ENCODE measurements around the gene MAN2A1. TPM values are rescaled to one million over a fixed set of nuclear protein-coding genes. Genes with fewer than 3 reads are reported as not detected.

The MAN2A1 gene
- total RNA-seq, 1 experiment from 2014 or later: 51.0 TPM

GRCh38 chr5:109908366-109908765 lies 218.6 kb downstream of the MAN2A1 start:
- CTCF ChIA-PET: no interaction called here
- Histone ChIP-seq H3K27ac (ENCODE audit: low read length) (no peak overlapping the region), H3K9me3 (ENCODE audit: control insufficient read depth, insufficient read depth, low read depth, low read length) (no peaks in the 10 kb centered on the region), H3K36me3 (ENCODE audit: control insufficient read depth, insufficient read depth, low read length) (no peaks in the 10 kb centered on the region), H3K4me3 (ENCODE audit: low read depth in 2 of 2, low read length in 2 of 2) (no peak overlapping the region), H3K4me1 (ENCODE audit: control insufficient read depth, insufficient read depth, low read length) (no peaks in the 10 kb centered on the region), H3K27me3 (ENCODE audit: control insufficient read depth, insufficient read depth, low read length) (no peaks in the 10 kb centered on the region)
- in situ Hi-C loops (cut with HindIII; ENCODE audit: low pct_unique_long_range_greater_than_20kb, low sequenced_read_pairs) (no loop called here), intact Hi-C loops (cut with micrococcal nuclease; ENCODE audit: unreplicated experiment) (no loop called here)
- POLR2A ChIA-PET: no interaction called here
- TF ChIP-seq, protein P1, sequence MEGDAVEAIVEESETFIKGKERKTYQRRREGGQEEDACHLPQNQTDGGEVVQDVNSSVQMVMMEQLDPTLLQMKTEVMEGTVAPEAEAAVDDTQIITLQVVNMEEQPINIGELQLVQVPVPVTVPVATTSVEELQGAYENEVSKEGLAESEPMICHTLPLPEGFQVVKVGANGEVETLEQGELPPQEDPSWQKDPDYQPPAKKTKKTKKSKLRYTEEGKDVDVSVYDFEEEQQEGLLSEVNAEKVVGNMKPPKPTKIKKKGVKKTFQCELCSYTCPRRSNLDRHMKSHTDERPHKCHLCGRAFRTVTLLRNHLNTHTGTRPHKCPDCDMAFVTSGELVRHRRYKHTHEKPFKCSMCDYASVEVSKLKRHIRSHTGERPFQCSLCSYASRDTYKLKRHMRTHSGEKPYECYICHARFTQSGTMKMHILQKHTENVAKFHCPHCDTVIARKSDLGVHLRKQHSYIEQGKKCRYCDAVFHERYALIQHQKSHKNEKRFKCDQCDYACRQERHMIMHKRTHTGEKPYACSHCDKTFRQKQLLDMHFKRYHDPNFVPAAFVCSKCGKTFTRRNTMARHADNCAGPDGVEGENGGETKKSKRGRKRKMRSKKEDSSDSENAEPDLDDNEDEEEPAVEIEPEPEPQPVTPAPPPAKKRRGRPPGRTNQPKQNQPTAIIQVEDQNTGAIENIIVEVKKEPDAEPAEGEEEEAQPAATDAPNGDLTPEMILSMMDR (IDR thresholded peaks at IDR 0.05): no peak
- TF ChIP-seq POLR2AphosphoS5 (IDR thresholded peaks at IDR 0.05; ENCODE audit: low read depth, low read length): no peak
- no peak for TF ChIP-seq TCF7L2 (IDR thresholded peaks at IDR 0.05; ENCODE audit: low read depth, low read length)
- no peak for TF ChIP-seq REST (IDR thresholded peaks at IDR 0.05; ENCODE audit: insufficient read depth in 1 of 2, low read depth in 2 of 2, low read length in 1 of 2)
- no peak for TF ChIP-seq SIN3A (IDR thresholded peaks at IDR 0.05; ENCODE audit: borderline replicate concordance, insufficient read depth, low read depth, low read length)
- ATAC-seq (no peak), DNase-seq (ENCODE audit: low read depth, low spot score) (no peak)
- no TSS peak for BruUV-seq (replicated peaks)

DNA sequence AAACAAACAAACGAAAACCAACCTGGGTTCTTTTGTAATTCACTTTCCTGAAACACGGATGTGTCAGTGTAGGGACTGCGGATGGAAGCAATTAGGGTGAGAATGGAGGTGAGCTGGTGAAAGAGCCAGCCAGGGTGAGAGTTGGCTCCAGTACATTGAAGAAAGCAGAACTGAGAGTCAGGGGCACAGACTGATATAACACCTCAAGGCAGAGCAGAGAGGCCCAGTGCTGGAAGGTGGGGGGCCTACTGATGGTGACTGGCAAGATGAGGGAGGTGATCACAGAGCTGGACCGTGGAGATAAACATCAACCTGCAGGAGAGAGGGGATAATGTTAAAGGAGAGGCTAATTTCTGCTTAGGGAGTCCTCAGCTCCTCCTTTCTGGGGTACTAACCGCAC lies 221.1 kb downstream of the MAN2A1 start:
- POLR2A ChIA-PET: no interaction called here
- no TSS peak for BruUV-seq (replicated peaks)
- intact Hi-C loops (cut with micrococcal nuclease; ENCODE audit: unreplicated experiment): no loop called here
- no peaks in the 10 kb centered on the region for H3K36me3 ChIP-seq (ENCODE audit: control insufficient read depth, insufficient read depth, low read length)
- no peak overlapping the region for H3K27ac ChIP-seq (ENCODE audit: low read length)
- no peak for DNase-seq (ENCODE audit: low read depth, low spot score)
- no peaks in the 10 kb centered on the region for H3K9me3 ChIP-seq (ENCODE audit: control insufficient read depth, insufficient read depth, low read depth, low read length)
- no peak for ATAC-seq
- CTCF ChIA-PET: no interaction called here
- no peaks in the 10 kb centered on the region for H3K27me3 ChIP-seq (ENCODE audit: control insufficient read depth, insufficient read depth, low read length)
- no peaks in the 10 kb centered on the region for H3K4me1 ChIP-seq (ENCODE audit: control insufficient read depth, insufficient read depth, low read length)
- no peak overlapping the region for H3K4me3 ChIP-seq (ENCODE audit: low read depth in 2 of 2, low read length in 2 of 2)
- in situ Hi-C loops (cut with HindIII; ENCODE audit: low pct_unique_long_range_greater_than_20kb, low sequenced_read_pairs): no loop called here
- TF ChIP-seq REST (IDR thresholded peaks at IDR 0.05; ENCODE audit: insufficient read depth in 1 of 2, low read depth in 2 of 2, low read length in 1 of 2) (no peak), POLR2AphosphoS5 (IDR thresholded peaks at IDR 0.05; ENCODE audit: low read depth, low read length) (no peak), SIN3A (IDR thresholded peaks at IDR 0.05; ENCODE audit: borderline replicate concordance, insufficient read depth, low read depth, low read length) (no peak), TCF7L2 (IDR thresholded peaks at IDR 0.05; ENCODE audit: low read depth, low read length) (no peak)
- TF ChIP-seq, protein P1 (IDR thresholded peaks at IDR 0.05): no peak

Measured in Panc1 (cell line).